NCI-H2227 treated with DMSO at 0.1 percent for 48 hours (cell line): ENCODE results near the gene UGP2.
"Not testable (repeated sequence)": the region's sequence is repeated elsewhere in the genome, so short reads cannot be mapped to it uniquely, and the experiment has no call there.

Experiments used
- DNase-seq: peaks from one replicate; lab custom pipeline; 2025; lab: John Stamatoyannopoulos, UW

Gene UGP2

DNA sequence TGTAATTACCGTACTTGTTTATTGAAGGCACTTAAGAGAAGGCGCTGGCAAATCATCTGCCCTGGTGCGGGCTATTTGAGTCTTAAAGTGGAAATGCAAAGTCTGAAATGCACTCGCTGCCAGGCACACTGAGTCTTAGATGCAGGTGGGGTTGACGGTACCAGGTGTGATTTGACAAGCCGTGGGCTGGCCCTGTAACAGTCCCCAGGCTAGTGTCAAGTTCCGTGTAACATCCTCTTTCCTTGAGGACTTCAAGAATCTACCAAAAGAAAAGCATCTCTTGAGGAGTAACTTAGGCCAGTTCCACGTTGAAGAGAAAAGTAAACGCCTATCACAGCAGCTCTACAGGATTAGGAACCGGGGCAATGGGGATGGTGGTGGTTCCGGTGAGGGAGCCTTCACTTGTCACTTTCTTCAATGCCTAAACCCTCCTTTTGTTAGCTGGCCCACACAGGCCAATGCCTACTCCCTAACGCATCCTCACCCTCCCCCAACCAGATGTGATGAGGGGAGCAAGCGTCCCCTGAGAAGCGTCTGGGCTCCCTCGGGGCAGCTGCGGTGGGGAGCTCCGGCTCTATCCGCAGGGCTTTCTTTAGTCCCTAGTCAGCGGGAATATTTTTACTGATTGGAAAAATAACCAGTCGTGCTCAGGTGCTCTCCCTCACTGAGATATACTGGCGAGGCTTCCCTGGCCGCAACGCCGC, 1.5 kb upstream of the UGP2 start:
- peak; percentile 71 for DNase-seq

DNA sequence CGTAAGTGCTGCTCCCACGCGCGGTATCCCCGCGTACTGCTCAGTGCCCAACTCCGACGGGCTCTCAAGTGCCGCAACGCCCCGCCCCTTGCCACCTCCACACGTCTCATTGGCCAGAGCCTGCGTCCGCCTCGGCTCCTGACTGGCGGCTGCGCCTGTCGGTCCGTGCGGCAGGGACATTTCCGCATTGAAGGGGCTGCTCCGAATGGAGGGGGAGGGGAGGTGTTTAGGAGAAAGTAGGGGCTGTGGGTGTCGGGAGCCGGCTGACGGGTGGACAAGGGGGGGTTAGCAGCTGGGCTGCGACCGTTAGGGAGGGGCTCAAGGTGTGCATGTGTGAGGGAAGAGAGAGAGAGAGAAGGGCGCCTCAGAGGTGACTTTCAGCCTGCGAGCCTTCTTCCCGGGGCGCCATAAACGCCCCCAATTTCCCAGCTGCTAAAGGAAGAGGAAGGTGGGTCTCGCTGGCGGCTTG, 877 bp upstream of the UGP2 start:
- peak; percentile 96 for DNase-seq

GRCh38 chr2:63842149-63843061, 709 bp downstream of the UGP2 start:
- DNase-seq = peak; percentile 29

DNA sequence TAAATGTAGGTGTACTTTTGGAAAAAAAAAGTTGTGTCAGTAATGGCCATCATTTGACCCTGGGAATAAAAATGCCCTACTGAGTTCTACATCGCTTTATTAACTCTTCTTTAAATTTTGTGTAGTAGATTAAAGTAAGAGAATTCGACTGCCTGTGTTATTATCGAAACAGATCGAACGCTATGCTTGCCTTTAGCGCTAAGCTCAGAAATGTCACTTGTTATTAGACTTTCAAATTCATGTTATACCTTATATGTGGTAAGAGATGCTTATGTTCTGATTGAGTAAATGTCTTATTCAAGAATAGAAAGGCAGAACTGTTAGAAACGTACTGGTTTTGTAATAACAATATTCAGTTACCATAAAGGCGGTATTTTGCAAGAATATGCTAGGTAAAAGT, 1.4 kb downstream of the UGP2 start:
- DNase-seq = no peak

GRCh38 chr2:63843791-63844190, 2.1 kb downstream of the UGP2 start:
- DNase-seq = no peak

GRCh38 chr2:63844616-63845015, 2.9 kb downstream of the UGP2 start:
- DNase-seq = no peak

- no peak for DNase-seq
Measured at GRCh38 chr2:63845866-63846265, 4.2 kb downstream of the UGP2 start.

DNA sequence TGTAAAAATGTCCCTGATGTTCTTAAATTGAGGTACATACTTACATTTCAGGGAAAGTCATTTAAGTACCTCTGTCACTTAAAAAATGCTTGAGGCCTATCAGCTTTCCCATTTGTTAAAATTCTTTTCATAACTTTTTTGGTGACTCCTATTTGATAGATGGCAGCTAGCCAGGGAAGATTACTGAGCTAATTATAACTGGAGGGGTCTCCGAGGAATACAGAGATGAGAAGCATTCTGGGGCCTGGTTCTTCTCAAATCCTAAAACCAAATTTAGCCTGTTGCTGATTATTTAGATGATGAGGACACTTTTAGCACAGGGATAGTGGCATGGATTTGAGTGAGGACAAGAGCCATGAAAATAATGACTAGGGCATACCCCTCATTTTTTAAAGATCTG, 4.8 kb downstream of the UGP2 start:
- no peak for DNase-seq

DNA sequence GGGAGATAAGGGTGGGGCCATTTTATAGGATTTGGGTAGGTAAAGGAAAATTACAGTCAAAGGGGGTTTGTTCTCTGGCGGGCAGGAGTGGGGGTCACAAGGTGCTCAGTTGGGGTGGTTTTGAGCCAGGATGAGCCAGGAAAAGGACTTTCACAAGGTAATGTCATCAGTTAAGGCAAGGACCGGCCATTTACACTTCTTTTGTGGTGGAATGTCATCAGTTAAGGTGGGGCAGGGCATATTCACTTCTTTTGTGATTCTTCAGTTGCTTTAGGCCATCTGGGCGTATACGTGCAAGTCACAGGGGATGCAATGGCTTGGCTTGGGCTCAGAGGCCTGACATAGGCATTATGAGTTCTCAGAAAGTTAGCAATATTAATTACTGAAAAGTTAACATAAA, 5.9 kb downstream of the UGP2 start:
- not testable (repeated sequence) for DNase-seq

GRCh38 chr2:63849381-63850203, 7.9 kb downstream of the UGP2 start:
- no peak for DNase-seq

DNA sequence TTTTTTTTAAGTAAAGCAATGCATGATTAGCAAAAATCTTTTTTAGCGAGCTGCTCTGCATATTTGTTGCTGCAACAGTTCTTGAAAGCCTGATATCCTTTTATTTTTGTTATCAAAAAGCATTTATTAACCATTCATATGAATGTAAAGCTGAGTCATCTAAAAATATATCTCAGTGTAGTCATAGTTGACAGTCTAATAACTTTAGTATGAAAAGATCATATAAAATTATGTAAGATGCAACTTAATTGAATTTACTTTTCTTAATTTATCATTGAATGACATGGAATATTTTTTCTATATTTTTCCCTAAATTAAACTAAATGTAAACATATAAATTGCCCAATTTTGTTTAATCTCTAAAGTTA, 8.5 kb downstream of the UGP2 start:
- no peak for DNase-seq

DNA sequence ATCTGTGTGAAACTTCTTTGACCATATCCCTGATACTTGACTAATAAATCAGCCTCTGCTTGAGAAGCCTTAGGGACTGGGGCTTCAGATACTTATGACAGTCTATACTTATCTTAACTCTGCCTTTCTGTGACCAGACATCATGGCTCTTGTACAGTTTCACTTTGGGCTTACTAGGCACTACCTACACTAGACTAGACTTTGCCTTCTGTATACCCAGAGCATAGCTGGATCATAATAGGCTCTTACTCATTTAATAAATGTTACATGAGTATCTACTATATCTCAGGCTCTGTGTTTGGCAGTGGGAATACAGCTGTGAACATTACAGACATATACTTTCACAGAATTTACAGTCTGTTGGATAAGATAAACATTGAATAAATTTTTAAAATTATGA, 9.0 kb downstream of the UGP2 start:
- DNase-seq = no peak

GRCh38 chr2:63851691-63852311, 10.1 kb downstream of the UGP2 start:
- DNase-seq = no peak

GRCh38 chr2:63853527-63854310, 12.0 kb downstream of the UGP2 start:
- no peak for DNase-seq

- no peak for DNase-seq
Measured at GRCh38 chr2:63855418-63856302, 14.0 kb downstream of the UGP2 start.

GRCh38 chr2:63856303-63856603, 14.6 kb downstream of the UGP2 start:
- DNase-seq = no peak

DNA sequence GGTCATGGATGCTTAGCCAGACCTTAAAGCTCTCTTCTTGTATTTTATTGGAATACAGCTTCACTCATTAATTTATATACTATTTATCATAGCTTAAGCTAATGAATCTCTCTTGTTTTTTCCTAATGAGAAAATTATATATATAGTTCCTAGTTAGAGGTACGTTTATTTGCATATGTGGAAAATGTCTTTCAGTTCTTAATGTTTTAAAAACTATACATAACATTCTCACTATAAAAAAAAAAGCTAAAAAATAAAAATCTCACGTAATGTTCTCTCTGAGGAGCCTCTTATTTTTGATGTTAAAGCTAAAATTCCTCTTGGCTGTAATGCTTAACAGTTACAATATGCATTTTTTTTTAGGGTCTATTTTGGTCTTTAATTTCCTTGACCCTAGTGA, 16.6 kb downstream of the UGP2 start:
- DNase-seq = no peak

DNA sequence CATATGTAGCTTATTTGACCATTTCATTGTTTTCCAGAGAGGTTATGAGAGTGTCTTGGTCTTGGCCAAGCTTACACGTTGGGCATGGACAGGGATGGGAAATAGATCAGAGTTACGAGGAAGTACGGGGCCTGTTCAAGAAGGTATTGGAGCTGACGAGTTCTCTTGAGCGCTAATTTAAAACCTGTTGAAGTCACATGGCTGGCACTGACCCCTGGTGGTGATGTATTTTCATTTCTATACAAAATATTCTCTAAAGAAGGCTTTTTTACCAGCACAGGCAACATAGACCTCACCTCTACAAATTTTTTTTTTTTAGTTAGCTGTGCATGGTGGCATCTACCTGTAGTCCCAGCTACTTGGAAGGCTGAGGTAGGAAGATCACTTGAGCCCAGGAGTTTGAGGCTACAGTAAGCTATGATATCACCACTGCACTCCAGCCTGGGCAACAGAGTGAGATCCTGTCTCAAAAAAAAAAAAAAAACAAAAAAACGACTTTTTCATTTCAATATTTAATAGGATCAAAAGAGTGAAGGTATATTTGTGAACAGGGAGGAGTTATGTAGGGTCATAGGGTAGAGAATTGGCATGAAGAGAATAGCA, 19.6 kb downstream of the UGP2 start:
- DNase-seq = peak; percentile 66

- DNase-seq = no peak
Measured at GRCh38 chr2:63862806-63863205, 21.1 kb downstream of the UGP2 start.

- no peak for DNase-seq
Measured at GRCh38 chr2:63863707-63864106, 22.0 kb downstream of the UGP2 start.
